Neutrophil (primary cell): ENCODE results near the gene CYP4V2.

Source experiments
- H3K27ac ChIP-seq: fragments of 200-600 bp; sonication (generic); 2 replicates; pipeline ENCODE4 v1.5.1; 2016; ENCODE audit warnings: mild to moderate bottlenecking, moderate library complexity
- H3K27me3 ChIP-seq: fragments of 200-600 bp; sonication (generic); 2 replicates; pipeline ENCODE4 v1.6.0; 2016; ENCODE audit warnings: mild to moderate bottlenecking
- H3K36me3 ChIP-seq: fragments of 200-600 bp; sonication (generic); 2 replicates; pipeline ENCODE4 v1.5.1; 2017
- H3K4me1 ChIP-seq, 2 experiments: fragments of 200-600 bp in 1 of 2; sonication (generic) in 1 of 2; 1 replicate in 1 of 2; 2 replicates in 1 of 2; pipeline versions ENCODE4 v1.5.1 to v1.6.1; 2013 to 2016; ENCODE audit warnings: low read depth in 1 of 2, low read length in 1 of 2, mild to moderate bottlenecking in 1 of 2, moderate library complexity in 1 of 2; ENCODE audit not compliant: control insufficient read depth in 1 of 2, insufficient read depth in 1 of 2
- H3K4me3 ChIP-seq, 2 experiments: fragments of 200-600 bp in 1 of 2; sonication (generic) in 1 of 2; 1 replicate in 1 of 2; 2 replicates in 1 of 2; pipeline ENCODE4 v1.5.1; 2013 to 2016; ENCODE audit warnings: low read depth in 1 of 2, low read length in 1 of 2, mild to moderate bottlenecking in 1 of 2, moderate library complexity in 1 of 2
- H3K9me3 ChIP-seq: fragments of 200-600 bp; sonication (generic); 2 replicates; pipeline ENCODE4 v1.5.1; 2016
- TF ChIP-seq, protein P1 (sequence below): fragments of 200-600 bp; sonication (generic); IDR thresholded peaks from 2 replicates; pipeline ENCODE4 v1.5.1; 2016; ENCODE audit warnings: antibody characterized with exemption

CYP4V2 gene

DNA sequence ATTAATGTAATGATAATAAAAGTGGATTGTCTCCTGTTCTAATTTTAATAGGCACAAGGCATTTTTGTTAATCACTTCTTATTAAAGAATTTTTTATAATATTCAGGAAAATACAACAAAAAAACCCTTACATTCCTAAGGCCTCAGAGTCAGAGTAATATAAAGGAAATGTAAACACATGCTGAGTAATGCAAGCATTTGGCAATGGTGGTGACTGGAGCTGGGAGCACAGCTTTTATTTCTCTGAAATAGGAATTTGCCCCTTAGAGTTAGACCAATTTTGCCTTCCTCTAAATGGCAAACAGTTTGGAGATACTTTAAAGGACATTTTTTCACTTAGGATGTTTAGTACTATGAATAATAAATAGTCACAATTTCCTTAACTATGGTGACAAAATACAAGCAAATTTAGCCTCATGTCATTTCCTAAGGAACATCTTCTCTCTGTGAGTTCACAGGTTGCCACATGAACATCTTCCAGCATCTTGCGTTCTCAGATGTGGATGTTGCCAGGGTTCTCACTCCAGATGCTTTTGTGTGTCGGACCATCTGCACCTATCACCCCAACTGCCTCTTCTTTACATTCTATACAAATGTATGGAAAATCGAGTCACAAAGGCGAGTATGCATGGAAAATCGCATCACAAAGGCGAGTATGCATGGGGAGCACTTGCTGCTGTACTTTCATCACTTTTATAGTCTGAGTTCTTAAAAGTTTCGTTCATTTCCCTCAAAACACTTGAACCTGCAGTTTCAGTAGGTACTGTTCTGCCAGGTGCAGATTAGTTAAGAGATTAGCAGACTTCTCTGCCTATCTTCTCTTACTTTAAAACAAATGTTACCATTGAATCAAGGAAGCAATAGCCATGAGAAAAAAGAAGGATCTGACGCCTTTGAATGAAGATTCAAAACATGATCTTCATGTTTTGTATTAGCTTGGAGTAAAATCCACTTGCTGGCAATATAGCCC, 58.7 kb downstream of the CYP4V2 start:
- Histone ChIP-seq H3K27me3 (no peaks in the 10 kb centered on the region), H3K36me3 (no peaks in the 10 kb centered on the region), H3K9me3 (no peaks in the 10 kb centered on the region), H3K27ac (no peak overlapping the region), H3K4me3 (no peak overlapping the region), H3K4me1 (no peaks in the 10 kb centered on the region)
- TF ChIP-seq, protein P1, sequence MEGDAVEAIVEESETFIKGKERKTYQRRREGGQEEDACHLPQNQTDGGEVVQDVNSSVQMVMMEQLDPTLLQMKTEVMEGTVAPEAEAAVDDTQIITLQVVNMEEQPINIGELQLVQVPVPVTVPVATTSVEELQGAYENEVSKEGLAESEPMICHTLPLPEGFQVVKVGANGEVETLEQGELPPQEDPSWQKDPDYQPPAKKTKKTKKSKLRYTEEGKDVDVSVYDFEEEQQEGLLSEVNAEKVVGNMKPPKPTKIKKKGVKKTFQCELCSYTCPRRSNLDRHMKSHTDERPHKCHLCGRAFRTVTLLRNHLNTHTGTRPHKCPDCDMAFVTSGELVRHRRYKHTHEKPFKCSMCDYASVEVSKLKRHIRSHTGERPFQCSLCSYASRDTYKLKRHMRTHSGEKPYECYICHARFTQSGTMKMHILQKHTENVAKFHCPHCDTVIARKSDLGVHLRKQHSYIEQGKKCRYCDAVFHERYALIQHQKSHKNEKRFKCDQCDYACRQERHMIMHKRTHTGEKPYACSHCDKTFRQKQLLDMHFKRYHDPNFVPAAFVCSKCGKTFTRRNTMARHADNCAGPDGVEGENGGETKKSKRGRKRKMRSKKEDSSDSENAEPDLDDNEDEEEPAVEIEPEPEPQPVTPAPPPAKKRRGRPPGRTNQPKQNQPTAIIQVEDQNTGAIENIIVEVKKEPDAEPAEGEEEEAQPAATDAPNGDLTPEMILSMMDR = no peak

DNA sequence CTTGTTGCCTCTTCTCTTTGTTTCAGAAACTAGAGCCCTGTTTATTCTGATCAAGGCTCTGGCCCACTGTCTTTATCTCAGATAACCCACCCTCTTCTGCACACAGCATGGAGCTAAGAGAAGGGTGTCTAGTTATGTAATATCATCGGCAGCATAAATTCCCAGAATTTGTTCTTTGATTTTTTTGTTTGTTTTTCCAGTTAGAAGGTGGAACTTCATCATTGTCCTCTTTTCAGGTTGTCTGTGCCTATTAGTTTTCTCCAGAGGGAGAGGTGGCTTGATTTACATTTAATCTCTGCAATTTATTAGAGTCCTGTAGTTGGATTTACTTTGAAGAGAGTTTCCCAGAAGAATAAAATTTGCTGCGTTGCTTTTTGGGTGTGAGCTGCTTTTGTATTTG, 59.4 kb downstream of the CYP4V2 start:
- Histone ChIP-seq H3K27ac (no peak overlapping the region), H3K4me1 (no peaks in the 10 kb centered on the region), H3K9me3 (no peaks in the 10 kb centered on the region), H3K36me3 (no peaks in the 10 kb centered on the region), H3K4me3 (no peak overlapping the region), H3K27me3 (no peaks in the 10 kb centered on the region)
- TF ChIP-seq, protein P1 = no peak

DNA sequence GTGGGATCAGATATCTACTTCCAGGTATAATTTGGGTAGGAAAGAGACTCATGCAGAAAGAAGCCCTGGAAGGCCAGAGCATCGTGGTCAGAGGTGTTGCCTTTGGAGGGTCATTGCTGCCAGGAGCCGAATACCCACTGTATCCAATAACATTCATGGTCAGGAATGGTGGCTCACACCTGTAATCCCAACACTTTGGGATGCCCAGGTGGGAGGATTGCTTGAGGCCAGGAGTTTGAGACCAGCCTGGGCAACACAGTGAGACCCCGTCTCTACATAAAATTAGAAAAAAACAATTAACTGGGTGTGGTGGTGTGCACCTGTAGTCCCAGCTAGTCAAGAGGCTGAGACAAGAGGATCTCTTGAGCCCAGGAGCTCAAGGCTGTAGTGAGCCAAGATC, 63.8 kb downstream of the CYP4V2 start:
- Histone ChIP-seq H3K9me3 (no peaks in the 10 kb centered on the region), H3K36me3 (no peaks in the 10 kb centered on the region), H3K4me3 (no peak overlapping the region), H3K27me3 (no peaks in the 10 kb centered on the region), H3K27ac (no peak overlapping the region), H3K4me1 (no peaks in the 10 kb centered on the region)
- TF ChIP-seq, protein P1 = no peak

DNA sequence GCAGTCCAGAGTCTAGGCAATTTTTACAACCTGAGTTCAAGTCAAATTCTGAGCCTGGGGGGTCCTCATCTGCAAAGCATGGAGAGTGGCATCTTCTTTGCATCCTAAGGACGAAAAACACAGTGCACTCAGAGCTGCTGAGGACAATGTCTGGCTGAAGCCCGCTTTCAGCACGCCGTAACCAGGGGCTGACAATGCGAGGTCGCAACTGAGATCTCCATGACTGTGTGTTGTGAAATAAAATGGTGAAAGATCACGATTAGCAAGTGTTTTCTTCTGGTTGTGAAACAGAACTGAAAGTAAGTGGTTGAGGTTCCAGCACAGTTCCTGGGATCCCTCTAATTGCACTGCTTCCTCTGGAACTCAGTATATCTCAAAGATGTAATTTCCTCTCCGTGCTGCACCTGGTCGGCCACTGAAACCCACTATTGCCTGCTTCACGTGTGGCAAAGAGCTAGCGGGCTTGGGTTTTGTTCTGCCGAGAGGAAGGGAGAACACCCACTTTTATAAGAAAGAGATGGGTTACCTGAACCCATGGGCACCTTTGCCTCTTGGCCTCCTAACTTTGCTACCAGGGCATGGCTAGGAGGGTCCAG, 66.9 kb downstream of the CYP4V2 start:
- Histone ChIP-seq H3K9me3 (no peaks in the 10 kb centered on the region), H3K27ac (no peak overlapping the region), H3K4me1 (no peaks in the 10 kb centered on the region), H3K27me3 (no peaks in the 10 kb centered on the region), H3K4me3 (no peak overlapping the region), H3K36me3 (no peaks in the 10 kb centered on the region)
- TF ChIP-seq, protein P1 = no peak

DNA sequence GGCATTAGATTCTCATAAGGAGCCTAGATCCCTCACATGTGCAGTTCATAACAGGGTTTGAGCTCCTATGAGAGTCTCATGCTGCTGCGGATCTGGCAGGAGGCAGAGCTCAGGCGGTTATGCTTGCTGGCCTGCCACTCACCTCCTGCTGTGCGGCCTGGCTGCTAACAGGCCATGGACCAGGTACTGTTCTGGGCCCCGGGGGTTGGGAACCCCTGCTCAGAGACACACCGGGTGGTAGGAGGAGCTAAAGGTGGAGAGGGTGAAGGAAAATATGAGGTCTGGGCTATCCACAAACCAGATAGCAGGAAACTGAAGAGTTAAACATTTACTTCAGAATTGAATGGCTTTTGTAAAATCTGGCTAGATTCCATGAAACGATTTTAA, 68.7 kb downstream of the CYP4V2 start:
- TF ChIP-seq, protein P1 = no peak
- no peaks in the 10 kb centered on the region for H3K9me3 ChIP-seq
- H3K4me3 ChIP-seq = no peak overlapping the region
- no peaks in the 10 kb centered on the region for H3K27me3 ChIP-seq
- H3K27ac ChIP-seq = no peak overlapping the region
- H3K4me1 ChIP-seq = no peaks in the 10 kb centered on the region
- no peaks in the 10 kb centered on the region for H3K36me3 ChIP-seq
